Activated CD4-positive, alpha-beta memory T cell treated with anti-CD3 and anti-CD28 coated beads, Interleukin-2, amount 10 ng/mL, durations not matched to agents 7 days and 5 days (primary cell): ENCODE data around the gene ANKRD27. TPM values are rescaled to one million over a fixed set of nuclear protein-coding genes. Genes with fewer than 3 reads are reported as not detected.

Experiments used
- CTCF ChIA-PET: fragments of 350-600 bp; sonication (Branson Sonifier 250); formaldehyde crosslinking; loops from one replicate; lab custom pipeline; 2021; ENCODE audit warnings: antibody characterized with exemption, inconsistent platforms; lab: Charles Lee
- POLR2A ChIA-PET: fragments of 350-600 bp; sonication (Branson Sonifier 250); formaldehyde crosslinking; loops from one replicate; lab custom pipeline; 2021; ENCODE audit warnings: antibody characterized with exemption; lab: Charles Lee
- DNase-seq: peaks from one replicate; pipeline ENCODE4 v3.0.0-alpha.2; 2020
- H3K27ac Mint-ChIP-seq: one replicate; pipeline ENCODE4 v1.8.0; 2021; ENCODE audit warnings: mild to moderate bottlenecking, mixed read lengths
- H3K27me3 Mint-ChIP-seq: one replicate; pipeline ENCODE4 v1.8.0; 2021; ENCODE audit warnings: mixed read lengths
- H3K36me3 Mint-ChIP-seq: one replicate; pipeline ENCODE4 v1.8.0; 2021; ENCODE audit warnings: low read depth, mixed read lengths
- H3K4me1 Mint-ChIP-seq: one replicate; pipeline ENCODE4 v1.8.0; 2021; ENCODE audit warnings: mixed read lengths
- H3K4me3 Mint-ChIP-seq: one replicate; pipeline ENCODE4 v1.8.0; 2021; ENCODE audit warnings: mild to moderate bottlenecking, mixed read lengths
- H3K9me3 Mint-ChIP-seq: one replicate; pipeline ENCODE4 v1.8.0; 2021; ENCODE audit warnings: mixed read lengths
- total RNA-seq, 2 experiments: library from RNA; stranded (reverse); gene quantifications; one replicate each; pipeline ENCODE4 v1.2.3, GENCODE V29; 2021

The ANKRD27 gene
- total RNA-seq, 2 experiments from 2014 or later = 40.4 to 40.6 TPM

DNA sequence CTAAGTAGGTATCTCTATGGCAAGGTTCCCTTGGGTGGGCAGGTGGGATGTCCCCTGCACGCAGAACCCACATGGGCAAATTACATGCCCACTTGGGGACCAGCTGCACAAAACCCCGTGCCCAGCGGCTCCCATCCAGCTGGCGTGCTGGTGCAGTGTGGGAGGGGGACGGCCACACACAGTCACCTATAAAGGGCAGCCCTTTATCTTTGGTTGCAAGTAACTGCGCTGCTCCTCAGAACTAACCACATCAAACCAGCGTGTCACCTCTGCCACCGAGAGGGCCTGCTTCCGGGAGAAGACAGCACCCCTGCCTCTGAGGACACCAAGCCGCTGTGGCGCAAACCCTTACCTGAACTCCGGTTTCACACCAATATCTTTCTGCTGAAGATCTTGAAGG, 32.2 kb downstream of the ANKRD27 start:
- H3K36me3 Mint-ChIP-seq = peaks cover 50% of the 10 kb centered on the region
- H3K4me1 Mint-ChIP-seq = peaks cover 38% of the 10 kb centered on the region
- no peaks in the 10 kb centered on the region for H3K9me3 Mint-ChIP-seq
- POLR2A ChIA-PET = interaction anchor here (1.6 kb wide), 1 partner anchor 32 kb away, joined by 4 read pairs; the partner anchor contains the start of gene ANKRD27
- peak; percentile 69 for DNase-seq
- no peaks in the 10 kb centered on the region for H3K27me3 Mint-ChIP-seq
- CTCF ChIA-PET = no interaction called here
- H3K4me3 Mint-ChIP-seq = no peak overlapping the region
- H3K27ac Mint-ChIP-seq = peak overlapping the region; percentile 66

DNA sequence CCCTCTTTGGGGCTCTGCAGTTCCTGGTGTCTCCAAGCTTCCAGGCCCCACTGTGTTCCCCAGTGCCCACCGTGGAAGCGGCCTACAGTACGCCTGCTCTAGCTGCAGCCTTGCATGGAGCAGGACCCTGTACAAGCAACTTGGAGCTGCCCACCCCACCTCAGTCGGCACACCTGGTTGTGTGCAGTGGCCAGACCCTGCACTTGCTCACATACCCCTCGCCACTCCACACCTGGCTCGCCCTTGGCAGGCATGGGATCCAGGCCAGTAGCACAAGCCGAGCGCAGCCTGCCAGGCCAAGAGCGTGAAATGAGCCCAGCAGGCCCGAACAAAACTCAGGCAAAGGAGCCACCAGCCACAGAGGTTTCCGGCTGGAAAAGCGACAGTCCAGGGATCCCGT, 36.4 kb downstream of the ANKRD27 start:
- no peaks in the 10 kb centered on the region for H3K27me3 Mint-ChIP-seq
- H3K4me3 Mint-ChIP-seq = no peak overlapping the region
- H3K9me3 Mint-ChIP-seq = no peaks in the 10 kb centered on the region
- CTCF ChIA-PET = no interaction called here
- peaks cover 39% of the 10 kb centered on the region for H3K36me3 Mint-ChIP-seq
- POLR2A ChIA-PET = no interaction called here
- H3K27ac Mint-ChIP-seq = no peak overlapping the region
- peaks cover 17% of the 10 kb centered on the region for H3K4me1 Mint-ChIP-seq
- DNase-seq = no peak

DNA sequence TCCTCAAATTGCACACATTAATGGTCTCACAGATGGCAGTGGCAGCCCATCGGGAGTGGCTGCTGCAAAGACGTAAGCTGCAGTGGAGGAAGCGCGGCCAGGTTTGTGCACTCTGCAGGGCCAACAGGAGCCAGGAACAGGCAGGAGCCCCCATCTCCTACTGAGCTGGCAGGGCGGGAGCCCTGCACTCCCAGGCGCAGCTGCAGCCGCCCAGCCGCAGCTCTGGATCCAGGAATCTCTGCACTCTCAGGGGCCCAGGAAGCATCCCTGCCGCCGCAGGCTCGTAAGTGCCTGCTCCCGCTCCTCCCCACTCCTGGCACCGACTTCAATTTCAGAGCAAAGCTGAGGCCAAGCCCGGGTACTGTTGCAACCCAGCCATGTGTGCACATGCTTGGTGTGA, 37.5 kb downstream of the ANKRD27 start:
- no peak for DNase-seq
- Mint-ChIP-seq H3K27ac (no peak overlapping the region), H3K9me3 (no peaks in the 10 kb centered on the region), H3K36me3 (peaks cover 30% of the 10 kb centered on the region), H3K27me3 (no peaks in the 10 kb centered on the region), H3K4me1 (peaks cover 7% of the 10 kb centered on the region), H3K4me3 (no peak overlapping the region)
- ChIA-PET POLR2A (no interaction called here), CTCF (no interaction called here)

DNA sequence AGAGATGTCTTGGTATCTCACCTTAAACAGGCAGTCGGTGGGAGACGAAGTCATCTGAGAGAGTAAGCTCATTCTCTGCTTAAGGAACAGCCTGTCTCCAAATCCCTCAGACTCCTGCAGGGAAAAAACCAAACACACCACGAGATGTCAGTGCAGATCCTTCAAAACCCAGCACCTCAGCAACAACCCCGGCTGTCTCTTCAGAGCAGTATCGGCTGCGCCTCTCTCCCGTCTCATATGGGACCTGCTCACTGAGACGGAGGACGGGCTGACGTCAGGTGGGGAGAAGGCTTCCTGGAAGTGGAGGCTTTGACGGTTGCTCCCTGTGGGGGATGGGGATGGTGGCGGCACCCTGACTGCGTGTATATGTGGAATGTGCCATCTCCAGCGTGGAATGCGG, 43.6 kb downstream of the ANKRD27 start:
- ChIA-PET POLR2A (no interaction called here), CTCF (no interaction called here)
- Mint-ChIP-seq H3K36me3 (peaks cover 11% of the 10 kb centered on the region), H3K27me3 (no peaks in the 10 kb centered on the region), H3K9me3 (no peaks in the 10 kb centered on the region), H3K27ac (no peak overlapping the region), H3K4me3 (no peak overlapping the region), H3K4me1 (no peaks in the 10 kb centered on the region)
- DNase-seq = no peak

DNA sequence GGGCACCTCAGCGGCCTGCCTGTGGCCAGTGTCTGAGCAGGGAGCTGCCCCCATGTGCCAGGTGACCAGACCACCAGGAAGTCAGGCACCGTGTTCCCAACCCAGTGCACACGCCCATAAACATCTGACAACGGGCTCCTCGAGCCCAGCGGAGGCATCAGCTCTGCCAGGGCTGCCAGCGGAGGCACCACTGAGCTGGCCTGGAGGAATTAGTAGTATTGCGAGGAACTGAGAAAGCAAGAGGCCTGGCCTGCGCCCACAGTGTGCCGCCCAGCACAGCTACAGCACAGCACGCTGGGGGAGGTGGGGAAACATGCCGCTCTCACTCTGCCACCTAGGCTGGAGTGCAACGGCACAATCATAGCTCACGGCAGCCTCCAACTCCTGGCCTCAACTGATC, 44.6 kb downstream of the ANKRD27 start:
- H3K9me3 Mint-ChIP-seq = no peaks in the 10 kb centered on the region
- DNase-seq = no peak
- H3K27ac Mint-ChIP-seq = no peak overlapping the region
- H3K4me1 Mint-ChIP-seq = no peaks in the 10 kb centered on the region
- peaks cover 8% of the 10 kb centered on the region for H3K36me3 Mint-ChIP-seq
- no peak overlapping the region for H3K4me3 Mint-ChIP-seq
- ChIA-PET CTCF (interaction anchor here (1.6 kb wide), 1 partner anchor 30 kb away, joined by 4 read pairs; no protein-coding TSS in a partner anchor), POLR2A (no interaction called here)
- H3K27me3 Mint-ChIP-seq = no peaks in the 10 kb centered on the region

DNA sequence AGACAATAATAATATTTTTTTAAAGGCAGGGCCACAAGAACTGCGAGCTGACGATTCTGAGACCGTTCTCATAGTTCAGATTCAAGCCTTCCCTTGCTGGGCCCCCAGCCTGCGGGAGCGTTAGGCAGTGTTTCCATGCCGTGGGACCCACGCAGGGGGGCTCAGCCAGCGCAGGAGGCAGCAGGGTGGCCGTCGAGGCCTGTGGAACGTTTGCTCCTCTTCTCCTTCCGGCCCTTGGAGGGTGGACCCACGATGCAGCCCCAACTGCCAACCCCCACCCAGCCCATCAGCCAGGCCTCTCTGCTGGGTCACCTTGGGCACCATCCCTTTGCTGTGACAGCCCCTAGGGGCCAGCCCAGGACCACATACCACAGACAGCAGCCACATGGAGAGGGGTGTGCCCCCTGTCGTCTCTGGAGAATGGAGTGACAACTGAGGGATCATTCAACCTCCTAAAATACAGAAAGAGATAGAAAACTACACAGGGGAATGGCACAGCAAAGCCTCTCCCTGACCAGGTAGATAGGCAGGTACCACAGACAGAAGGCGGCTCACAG, 47.2 kb downstream of the ANKRD27 start:
- POLR2A ChIA-PET = no interaction called here
- Mint-ChIP-seq H3K4me1 (no peaks in the 10 kb centered on the region), H3K36me3 (peaks cover 15% of the 10 kb centered on the region), H3K27ac (no peak overlapping the region), H3K27me3 (no peaks in the 10 kb centered on the region), H3K9me3 (no peaks in the 10 kb centered on the region), H3K4me3 (no peak overlapping the region)
- DNase-seq = no peak
- CTCF ChIA-PET = no interaction called here

DNA sequence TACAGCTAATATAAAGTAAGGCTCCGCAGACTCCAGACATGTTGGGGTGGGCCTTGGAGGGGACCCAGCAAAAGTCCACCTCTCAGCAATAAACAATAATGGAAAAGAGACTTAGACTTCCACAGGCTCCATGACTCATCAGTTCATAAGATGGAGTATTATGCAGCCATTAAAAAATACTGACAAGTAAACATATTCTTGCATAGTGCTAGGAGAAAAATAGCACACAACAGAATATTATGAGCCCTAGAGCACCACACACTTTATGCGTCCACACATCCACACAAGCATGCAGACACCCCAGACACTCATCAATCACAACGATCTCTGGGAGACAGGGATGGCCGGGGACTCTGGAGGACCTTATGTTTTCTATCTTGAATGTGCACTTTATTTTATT, 48.0 kb downstream of the ANKRD27 start:
- Mint-ChIP-seq H3K36me3 (peaks cover 21% of the 10 kb centered on the region), H3K27me3 (no peaks in the 10 kb centered on the region), H3K4me3 (no peak overlapping the region), H3K27ac (no peak overlapping the region), H3K9me3 (no peaks in the 10 kb centered on the region), H3K4me1 (no peaks in the 10 kb centered on the region)
- ChIA-PET POLR2A (no interaction called here), CTCF (no interaction called here)
- DNase-seq = no peak

DNA sequence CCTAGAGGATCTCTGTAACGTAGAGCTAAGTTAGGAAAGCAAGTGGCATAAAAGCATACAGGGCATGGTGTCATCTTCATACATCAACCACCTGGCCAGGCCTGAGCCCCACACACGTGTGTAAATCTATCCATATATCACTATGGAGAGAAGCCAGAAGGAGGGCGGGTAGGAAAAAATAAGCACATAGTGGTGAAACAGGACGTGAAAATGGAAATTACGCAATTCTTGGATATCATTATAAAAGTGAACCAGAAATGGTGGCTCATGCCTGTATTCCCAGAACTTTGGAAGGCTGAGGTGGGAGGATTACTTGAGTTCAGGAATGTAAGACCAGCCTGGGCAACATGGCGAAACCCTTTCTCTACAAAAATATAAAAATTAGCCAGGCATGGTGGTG, 50.6 kb downstream of the ANKRD27 start:
- Mint-ChIP-seq H3K4me1 (no peaks in the 10 kb centered on the region), H3K36me3 (peaks cover 26% of the 10 kb centered on the region)

DNA sequence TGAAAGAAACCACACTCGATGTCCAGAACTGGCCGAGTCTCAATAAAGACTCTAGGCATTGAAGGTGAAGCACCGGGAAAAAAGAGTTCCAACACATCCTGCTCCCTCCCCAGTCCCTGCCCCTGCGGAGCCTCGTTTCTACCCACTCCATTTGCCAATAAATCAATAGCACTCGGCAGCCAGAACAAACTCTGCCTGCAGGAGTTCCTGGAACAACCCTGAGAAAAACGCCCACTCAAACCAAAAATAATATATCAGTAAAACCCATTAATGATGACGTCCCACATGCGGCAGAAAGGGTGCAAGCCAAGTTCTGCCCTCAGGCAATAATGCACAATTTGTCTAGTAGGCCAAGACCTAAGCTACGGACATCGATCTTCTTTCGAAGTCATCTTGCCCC, 53.0 kb downstream of the ANKRD27 start:
- H3K27me3 Mint-ChIP-seq = no peaks in the 10 kb centered on the region
- no peak overlapping the region for H3K4me3 Mint-ChIP-seq
- H3K9me3 Mint-ChIP-seq = no peaks in the 10 kb centered on the region
- ChIA-PET POLR2A (no interaction called here), CTCF (no interaction called here)
- peaks cover 32% of the 10 kb centered on the region for H3K36me3 Mint-ChIP-seq
- DNase-seq = no peak
- no peak overlapping the region for H3K27ac Mint-ChIP-seq
- no peaks in the 10 kb centered on the region for H3K4me1 Mint-ChIP-seq

More for the DNA sequence above, 50.6 kb downstream of the ANKRD27 start:
- no peak for DNase-seq
- Mint-ChIP-seq H3K4me3 (no peak overlapping the region), H3K9me3 (no peaks in the 10 kb centered on the region), H3K27ac (no peak overlapping the region), H3K27me3 (no peaks in the 10 kb centered on the region)
- CTCF ChIA-PET = interaction anchor here (0.7 kb wide), 1 partner anchor 551 kb away, joined by 4 read pairs; no protein-coding TSS in a partner anchor
- POLR2A ChIA-PET = no interaction called here

DNA sequence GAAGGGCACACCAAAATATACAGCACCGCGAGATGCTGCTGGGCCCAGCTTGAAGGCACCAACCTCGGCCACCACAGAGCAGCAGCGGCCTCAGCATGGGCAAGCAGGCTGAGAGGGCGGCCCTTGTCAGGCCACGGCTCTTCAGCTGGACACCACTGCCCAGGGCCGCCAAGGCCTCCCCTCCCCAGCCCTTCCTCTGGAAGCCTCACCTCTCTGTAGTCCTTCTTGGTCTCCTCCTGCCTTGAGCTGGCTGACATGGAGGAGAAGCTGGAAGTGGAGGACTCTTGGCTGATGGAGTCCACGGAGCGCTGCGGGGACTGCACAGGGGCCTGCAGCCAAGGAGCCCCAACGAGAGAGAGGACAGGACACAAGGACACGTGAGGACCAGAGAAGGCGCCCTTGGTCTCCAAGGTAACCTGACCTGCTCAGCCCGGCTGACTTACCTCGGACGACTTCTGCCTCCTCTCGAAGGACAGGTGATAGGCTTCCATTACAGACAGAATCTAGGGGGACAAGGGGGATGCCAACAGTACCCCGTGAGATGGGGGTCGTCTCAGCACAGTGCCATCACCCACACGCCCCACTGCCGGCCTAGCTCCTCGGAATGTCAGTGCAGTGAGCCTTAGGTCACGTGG, 55.8 kb downstream of the ANKRD27 start:
- DNase-seq = no peak
- H3K4me3 Mint-ChIP-seq = no peak overlapping the region
- H3K27me3 Mint-ChIP-seq = no peaks in the 10 kb centered on the region
- CTCF ChIA-PET = no interaction called here
- POLR2A ChIA-PET = no interaction called here
- no peaks in the 10 kb centered on the region for H3K9me3 Mint-ChIP-seq
- H3K27ac Mint-ChIP-seq = no peak overlapping the region
- no peaks in the 10 kb centered on the region for H3K4me1 Mint-ChIP-seq
- H3K36me3 Mint-ChIP-seq = peaks cover 33% of the 10 kb centered on the region

DNA sequence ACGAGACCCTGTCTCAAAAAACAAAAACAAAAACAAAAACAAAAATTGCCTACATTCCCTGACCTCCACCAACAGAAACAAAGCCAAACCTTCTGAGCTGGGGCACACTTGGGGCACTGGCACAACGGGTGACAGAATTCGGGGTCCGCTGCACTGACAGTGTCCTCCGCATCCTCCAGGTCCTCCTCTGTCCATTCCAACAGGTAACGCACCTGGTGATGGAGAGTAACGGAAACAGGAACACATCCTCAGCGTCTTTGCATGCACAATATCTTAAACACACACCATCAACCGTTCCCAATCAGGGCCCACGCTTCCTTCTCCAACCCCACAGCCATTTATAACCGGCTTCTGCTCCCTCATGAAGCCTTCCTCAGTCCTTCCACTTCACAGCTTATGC, 59.4 kb downstream of the ANKRD27 start:
- ChIA-PET CTCF (no interaction called here), POLR2A (no interaction called here)
- Mint-ChIP-seq H3K36me3 (peaks cover 31% of the 10 kb centered on the region), H3K4me1 (no peaks in the 10 kb centered on the region), H3K27me3 (no peaks in the 10 kb centered on the region), H3K27ac (no peak overlapping the region), H3K9me3 (no peaks in the 10 kb centered on the region), H3K4me3 (no peak overlapping the region)
- no peak for DNase-seq

DNA sequence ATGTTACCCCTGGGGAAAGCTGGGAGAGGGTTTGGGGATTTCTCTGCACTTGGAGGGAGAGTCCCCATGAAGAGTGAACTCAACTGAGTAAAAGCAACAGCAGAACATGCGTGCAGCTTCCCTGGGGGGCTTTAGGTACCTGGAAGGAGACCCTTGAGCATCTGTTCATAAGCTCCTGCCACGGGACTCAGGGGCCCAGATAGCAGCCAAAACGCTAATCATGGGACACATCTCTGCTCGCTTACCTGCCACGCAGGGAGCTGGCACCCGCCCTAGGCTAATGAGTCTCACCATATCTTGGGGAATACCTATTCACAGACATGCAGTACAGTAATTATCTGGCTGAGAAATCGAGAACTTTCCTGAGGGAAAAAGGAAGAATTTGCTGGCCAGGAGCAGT, 60.1 kb downstream of the ANKRD27 start:
- Mint-ChIP-seq H3K36me3 (peaks cover 31% of the 10 kb centered on the region), H3K9me3 (no peaks in the 10 kb centered on the region), H3K27ac (no peak overlapping the region), H3K27me3 (no peaks in the 10 kb centered on the region), H3K4me1 (no peaks in the 10 kb centered on the region), H3K4me3 (no peak overlapping the region)
- no peak for DNase-seq
- CTCF ChIA-PET = no interaction called here
- POLR2A ChIA-PET = no interaction called here

DNA sequence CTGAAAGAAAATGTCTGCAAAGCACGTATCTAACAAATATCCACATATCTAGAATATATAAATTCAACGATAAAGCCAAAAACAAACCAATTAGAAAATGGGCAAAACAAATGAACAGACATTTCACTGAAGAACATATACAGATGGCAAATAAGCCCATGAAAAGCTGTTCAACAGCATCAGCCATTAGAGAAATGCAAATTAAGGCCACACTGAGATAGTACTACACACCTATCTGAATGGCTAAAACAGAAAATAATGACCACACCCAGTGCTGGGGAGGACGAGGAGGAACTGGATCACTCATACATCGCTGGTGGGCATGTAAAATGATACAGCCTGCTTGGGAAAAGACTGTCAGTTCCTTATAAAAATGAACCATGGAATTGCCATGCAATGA, 62.0 kb downstream of the ANKRD27 start:
- Mint-ChIP-seq H3K27me3 (no peaks in the 10 kb centered on the region), H3K9me3 (no peaks in the 10 kb centered on the region), H3K4me3 (no peak overlapping the region), H3K36me3 (peaks cover 29% of the 10 kb centered on the region), H3K4me1 (no peaks in the 10 kb centered on the region), H3K27ac (no peak overlapping the region)
- no peak for DNase-seq
- POLR2A ChIA-PET = no interaction called here
- CTCF ChIA-PET = interaction anchor here (1.3 kb wide), 1 partner anchor 13 kb away, joined by 4 read pairs; no protein-coding TSS in a partner anchor

DNA sequence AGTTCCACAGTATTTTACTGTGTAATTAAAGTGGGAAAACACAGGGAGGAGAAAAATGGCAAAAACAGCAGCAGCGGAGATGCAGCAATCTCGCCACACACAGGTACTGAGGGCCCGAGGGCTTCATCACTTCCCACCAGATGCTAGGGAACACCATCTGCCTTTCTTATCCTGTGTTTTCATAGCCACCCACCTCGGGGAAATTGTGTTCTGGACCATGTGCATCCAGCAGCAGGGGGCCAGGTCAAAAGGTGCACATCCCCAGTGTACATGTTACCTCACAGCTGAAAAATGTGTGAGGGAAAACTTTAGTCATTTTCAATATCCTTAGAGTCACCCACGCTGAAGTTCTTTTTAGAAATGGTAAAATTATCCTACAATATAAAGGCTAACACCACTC, 63.8 kb downstream of the ANKRD27 start:
- Mint-ChIP-seq H3K27me3 (no peaks in the 10 kb centered on the region), H3K4me1 (no peaks in the 10 kb centered on the region), H3K27ac (no peak overlapping the region), H3K9me3 (no peaks in the 10 kb centered on the region), H3K36me3 (peaks cover 28% of the 10 kb centered on the region), H3K4me3 (no peak overlapping the region)
- no peak for DNase-seq
- POLR2A ChIA-PET = no interaction called here
- CTCF ChIA-PET = no interaction called here
